OCI-LY3 (cell line): Measurements from ENCODE around the gene TOLLIP.

Experiments used
- EZH2phosphoT487 ChIP-seq: fragments of 200-600 bp; shearing (Covaris generic); IDR thresholded peaks from 2 replicates; pipeline ENCODE4 v1.6.1; 2018; ENCODE audit warnings: antibody characterized with exemption, mixed run types, low read depth
- TF ChIP-seq, protein P1 (sequence below): fragments of 200-600, 300-600 bp; sonication (generic); IDR thresholded peaks from 2 replicates; pipeline ENCODE4 v1.5.1; 2014; ENCODE audit warnings: antibody characterized with exemption, low read length, low read depth

DNA sequence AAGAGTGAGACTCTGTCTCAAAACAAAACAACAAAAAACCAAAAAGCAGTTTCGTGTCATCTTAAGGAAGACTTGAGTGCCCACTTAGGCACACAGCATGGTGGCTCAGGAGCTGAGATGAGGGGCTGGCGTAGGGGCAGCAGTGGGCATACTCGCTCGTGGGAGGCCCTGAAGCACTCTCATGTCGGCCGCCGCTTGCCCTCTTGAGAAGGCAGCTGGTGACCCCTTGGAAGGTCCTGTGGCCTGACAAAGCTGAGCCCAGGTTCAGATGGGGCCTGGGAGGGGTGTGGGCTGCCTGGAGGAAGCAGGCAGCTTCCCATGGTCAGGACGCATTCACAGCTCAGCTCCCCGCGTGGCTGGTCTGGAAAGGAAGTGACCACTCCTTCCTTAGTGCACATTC lies 71.6 kb downstream of the TOLLIP start:
- TF ChIP-seq, protein P1, sequence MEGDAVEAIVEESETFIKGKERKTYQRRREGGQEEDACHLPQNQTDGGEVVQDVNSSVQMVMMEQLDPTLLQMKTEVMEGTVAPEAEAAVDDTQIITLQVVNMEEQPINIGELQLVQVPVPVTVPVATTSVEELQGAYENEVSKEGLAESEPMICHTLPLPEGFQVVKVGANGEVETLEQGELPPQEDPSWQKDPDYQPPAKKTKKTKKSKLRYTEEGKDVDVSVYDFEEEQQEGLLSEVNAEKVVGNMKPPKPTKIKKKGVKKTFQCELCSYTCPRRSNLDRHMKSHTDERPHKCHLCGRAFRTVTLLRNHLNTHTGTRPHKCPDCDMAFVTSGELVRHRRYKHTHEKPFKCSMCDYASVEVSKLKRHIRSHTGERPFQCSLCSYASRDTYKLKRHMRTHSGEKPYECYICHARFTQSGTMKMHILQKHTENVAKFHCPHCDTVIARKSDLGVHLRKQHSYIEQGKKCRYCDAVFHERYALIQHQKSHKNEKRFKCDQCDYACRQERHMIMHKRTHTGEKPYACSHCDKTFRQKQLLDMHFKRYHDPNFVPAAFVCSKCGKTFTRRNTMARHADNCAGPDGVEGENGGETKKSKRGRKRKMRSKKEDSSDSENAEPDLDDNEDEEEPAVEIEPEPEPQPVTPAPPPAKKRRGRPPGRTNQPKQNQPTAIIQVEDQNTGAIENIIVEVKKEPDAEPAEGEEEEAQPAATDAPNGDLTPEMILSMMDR, result no peak
- TF ChIP-seq EZH2phosphoT487, result no peak
